DND-41 (cell line): Measurements from ENCODE around the gene B4GALNT1.

Experiments used
- EZH2 ChIP-seq: IDR thresholded peaks from 3 replicates; pipeline ENCODE4 v1.6.1; 2012; ENCODE audit warnings: borderline replicate concordance, low read depth, mild to moderate bottlenecking, moderate library complexity, low read length, inconsistent platforms; ENCODE audit not compliant: severe bottlenecking
- TF ChIP-seq, protein P1 (sequence below): IDR thresholded peaks from 2 replicates; pipeline ENCODE4 v1.5.1; 2012; ENCODE audit warnings: borderline replicate concordance, low read length, moderate library complexity, mild to moderate bottlenecking; ENCODE audit not compliant: poor library complexity, severe bottlenecking; ENCODE audit errors: extremely low read depth

- TF ChIP-seq, protein P1, sequence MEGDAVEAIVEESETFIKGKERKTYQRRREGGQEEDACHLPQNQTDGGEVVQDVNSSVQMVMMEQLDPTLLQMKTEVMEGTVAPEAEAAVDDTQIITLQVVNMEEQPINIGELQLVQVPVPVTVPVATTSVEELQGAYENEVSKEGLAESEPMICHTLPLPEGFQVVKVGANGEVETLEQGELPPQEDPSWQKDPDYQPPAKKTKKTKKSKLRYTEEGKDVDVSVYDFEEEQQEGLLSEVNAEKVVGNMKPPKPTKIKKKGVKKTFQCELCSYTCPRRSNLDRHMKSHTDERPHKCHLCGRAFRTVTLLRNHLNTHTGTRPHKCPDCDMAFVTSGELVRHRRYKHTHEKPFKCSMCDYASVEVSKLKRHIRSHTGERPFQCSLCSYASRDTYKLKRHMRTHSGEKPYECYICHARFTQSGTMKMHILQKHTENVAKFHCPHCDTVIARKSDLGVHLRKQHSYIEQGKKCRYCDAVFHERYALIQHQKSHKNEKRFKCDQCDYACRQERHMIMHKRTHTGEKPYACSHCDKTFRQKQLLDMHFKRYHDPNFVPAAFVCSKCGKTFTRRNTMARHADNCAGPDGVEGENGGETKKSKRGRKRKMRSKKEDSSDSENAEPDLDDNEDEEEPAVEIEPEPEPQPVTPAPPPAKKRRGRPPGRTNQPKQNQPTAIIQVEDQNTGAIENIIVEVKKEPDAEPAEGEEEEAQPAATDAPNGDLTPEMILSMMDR: no peak
- no peak for TF ChIP-seq EZH2
Measured at GRCh38 chr12:57622293-57623245, 10.4 kb downstream of the B4GALNT1 start.
